HepG2 (cell line): ENCODE data around the gene CENPB. TPM values are rescaled to one million over a fixed set of nuclear protein-coding genes. Genes with fewer than 3 reads are reported as not detected.
A peak's percentile ranks its signal among the peaks of the same experiment; 100 is the strongest.

Experiments
- ARID4A ChIP-seq: sonication (generic); formaldehyde crosslinking; IDR thresholded peaks from 2 replicates; pipeline ENCODE4 v1.5.0; 2020; ENCODE audit warnings: mild to moderate bottlenecking, missing genetic modification reagents, borderline replicate concordance
- CREM ChIP-seq, 2 experiments: sonication (generic) in 1 of 2; formaldehyde crosslinking in 1 of 2; IDR thresholded peaks; 2 replicates each; pipeline versions ENCODE4 v1.4.0 to v1.6.1; 2016 to 2020; ENCODE audit warnings: antibody characterized with exemption in 1 of 2, mild to moderate bottlenecking in 1 of 2, missing genetic modification reagents in 1 of 2
- MATR3 ChIP-seq: sonication (generic); formaldehyde crosslinking; IDR thresholded peaks from 2 replicates; pipeline ENCODE4 v1.4.0; 2020; ENCODE audit warnings: missing genetic modification reagents
- MAZ ChIP-seq, 2 experiments: sonication (generic) in 1 of 2; formaldehyde crosslinking in 1 of 2; IDR thresholded peaks; 2 replicates each; pipeline versions ENCODE4 v1.5.0 to v1.6.1; 2012 to 2020; ENCODE audit warnings: low read depth in 2 of 2, mild to moderate bottlenecking in 2 of 2, borderline replicate concordance in 1 of 2, improper control_type of control experiment in 1 of 2, low read length in 1 of 2, missing genetic modification reagents in 1 of 2, moderate library complexity in 1 of 2
- MYNN ChIP-seq: sonication (generic); formaldehyde crosslinking; IDR thresholded peaks from 2 replicates; pipeline ENCODE4 v1.4.0; 2020; ENCODE audit warnings: mild to moderate bottlenecking, low read depth, missing genetic modification reagents
- NCOA1 ChIP-seq: sonication (generic); formaldehyde crosslinking; IDR thresholded peaks from 2 replicates; pipeline ENCODE4 v1.9.0; 2021; ENCODE audit warnings: missing genetic modification reagents
- NFE2L1 ChIP-seq: sonication (generic); formaldehyde crosslinking; IDR thresholded peaks from 2 replicates; pipeline ENCODE4 v1.4.0; 2020; ENCODE audit warnings: missing genetic modification reagents, mild to moderate bottlenecking, borderline replicate concordance
- PLRG1 ChIP-seq: fragments of 450-650 bp; conservative IDR thresholded peaks from 2 replicates; pipeline ENCODE4 v1.6.1; 2016
- SAP130 ChIP-seq: IDR thresholded peaks from 2 replicates; pipeline ENCODE4 v1.6.1; 2016; ENCODE audit warnings: low read depth
- SMAD1 ChIP-seq: sonication (generic); formaldehyde crosslinking; IDR thresholded peaks from 2 replicates; pipeline ENCODE4 v1.4.0; 2020; ENCODE audit warnings: missing genetic modification reagents, low read depth, mild to moderate bottlenecking, borderline replicate concordance
- SRF ChIP-seq: IDR thresholded peaks from 2 replicates; pipeline ENCODE4 v1.6.1; 2011; ENCODE audit warnings: mild to moderate bottlenecking, low read depth, low read length, moderate library complexity
- SRSF1 ChIP-seq: fragments of 200-400 bp; formaldehyde crosslinking; optimal IDR thresholded peaks from 2 replicates; pipeline ENCODE3; 2017; ENCODE audit warnings: mild to moderate bottlenecking, low read depth, low read length, moderate library complexity
- STAT5B ChIP-seq: sonication (generic); formaldehyde crosslinking; IDR thresholded peaks from 2 replicates; pipeline ENCODE4 v1.4.0; 2020; ENCODE audit warnings: missing genetic modification reagents
- ZFP41 ChIP-seq: sonication (generic); formaldehyde crosslinking; IDR thresholded peaks from 2 replicates; pipeline ENCODE4 v1.4.0; 2020; ENCODE audit warnings: mild to moderate bottlenecking, missing genetic modification reagents, borderline replicate concordance
- ZFP62 ChIP-seq: sonication (generic); formaldehyde crosslinking; IDR thresholded peaks from 2 replicates; pipeline ENCODE4 v1.4.0; 2020; ENCODE audit warnings: missing genetic modification reagents
- ZMAT3 ChIP-seq: sonication (generic); formaldehyde crosslinking; conservative IDR thresholded peaks from 2 replicates; pipeline ENCODE4 v1.7.0; 2021; ENCODE audit warnings: missing genetic modification reagents
- ZMYM2 ChIP-seq: sonication (generic); formaldehyde crosslinking; IDR thresholded peaks from 2 replicates; pipeline ENCODE4 v1.8.0; 2022; ENCODE audit warnings: mild to moderate bottlenecking, missing genetic modification reagents
- ZNF124 ChIP-seq: sonication (generic); formaldehyde crosslinking; IDR thresholded peaks from 2 replicates; pipeline ENCODE4 v1.4.0; 2020; ENCODE audit warnings: missing genetic modification reagents
- ZNF282 ChIP-seq: fragments of 450-650 bp; IDR thresholded peaks from 2 replicates; pipeline ENCODE4 v1.6.1; 2018; ENCODE audit not compliant: partially characterized antibody
- ZNF543 ChIP-seq: sonication (generic); formaldehyde crosslinking; IDR thresholded peaks from 2 replicates; pipeline ENCODE4 v1.4.0; 2020; ENCODE audit warnings: mild to moderate bottlenecking, missing genetic modification reagents
- ZNF572 ChIP-seq: sonication (generic); formaldehyde crosslinking; IDR thresholded peaks from 2 replicates; pipeline ENCODE4 v1.5.1; 2020; ENCODE audit warnings: mild to moderate bottlenecking, missing genetic modification reagents
- ZNF589 ChIP-seq: sonication (generic); formaldehyde crosslinking; conservative IDR thresholded peaks from 2 replicates; pipeline ENCODE4 v1.8.0; 2022; ENCODE audit warnings: mild to moderate bottlenecking, moderate library complexity, missing genetic modification reagents
- ZNF678 ChIP-seq: sonication (generic); formaldehyde crosslinking; IDR thresholded peaks from 2 replicates; pipeline ENCODE4 v1.4.0; 2020; ENCODE audit warnings: mild to moderate bottlenecking, missing genetic modification reagents
- ZNF790 ChIP-seq: sonication (generic); formaldehyde crosslinking; IDR thresholded peaks from 2 replicates; pipeline ENCODE4 v1.8.0; 2022; ENCODE audit warnings: missing genetic modification reagents, mild to moderate bottlenecking, borderline replicate concordance
- polyA plus RNA-seq, 8 experiments: library from polyadenylated mRNA; depleted of rRNA in 3 of 8; stranded (reverse) in 7 of 8; unstranded in 1 of 8; fragments of >200 nt; fragmentation: Illumina TruSeq in 4 of 8; extraction: Trizol in 4 of 8; gene quantifications; 2 replicates each; pipeline versions ENCODE4 v1.2.1 to v1.2.3, GENCODE V29; 2011 to 2016; ENCODE audit warnings: low read depth in 4 of 8, missing spikeins in 1 of 8, mixed read lengths in 1 of 8; ENCODE audit not compliant: insufficient read depth in 1 of 8
- total RNA-seq, 5 experiments: library from RNA; depleted of rRNA; stranded (reverse); fragments of >200 nt; fragmentation: Illumina TruSeq; extraction: Trizol; gene quantifications; 2 replicates each; pipeline ENCODE4 v1.2.3, GENCODE V29; 2016; ENCODE audit warnings: low read depth in 1 of 5

CENPB gene
- total and polyA plus RNA-seq, 2 of the 13 experiments (the other 11 are each of a cell fraction or from before 2014, with no cell fraction given), result 10.4 to 54.5 TPM

GRCh38 chr20:3795511-3796468, 9.2 kb upstream of the CENPB start, which contains the start of gene CDC25B (continued):
- TF ChIP-seq ZNF282, result no peak
- peak; percentile 67; the same call in 1 of the 2 replicates for TF ChIP-seq ZNF572 (CRISPR knock-in tag)
- TF ChIP-seq STAT5B, result no peak
- TF ChIP-seq SMAD1 (CRISPR knock-in tag), result no peak; the same call in 1 of the 2 replicates
- TF ChIP-seq ZNF678 (CRISPR knock-in tag), result peak; percentile 69; the same call in 1 of the 2 replicates
- TF ChIP-seq ZNF124 (CRISPR knock-in tag), result no peak
- TF ChIP-seq ZMYM2 (CRISPR knock-in tag), result peak; percentile 97
- no peak for TF ChIP-seq ZFP62
- peak; percentile 97 for TF ChIP-seq SAP130 (CRISPR knock-in tag)
- peak; percentile 75; the same call in 1 of the 2 replicates for TF ChIP-seq MAZ (IDR thresholded peaks at IDR 0.05; ENCODE audit: borderline replicate concordance, low read depth, low read length)
- TF ChIP-seq MAZ (CRISPR knock-in tag; IDR thresholded peaks at IDR 0.05; ENCODE audit: low read depth), result peak; percentile 48; the same call in 1 of the 2 replicates
- TF ChIP-seq MYNN (CRISPR knock-in tag), result no peak
- TF ChIP-seq ZNF543 (CRISPR knock-in tag), result peak; percentile 91
- TF ChIP-seq ZFP41 (CRISPR knock-in tag), result 0 out of 2 replicates have a peak, but pooled peaks have one; percentile 26
- peak; percentile 88 for TF ChIP-seq ARID4A (CRISPR knock-in tag)
- no peak for TF ChIP-seq SRF
- TF ChIP-seq PLRG1, result no peak
- TF ChIP-seq NCOA1, result no peak
- no peak for TF ChIP-seq ZNF589
- peak; percentile 51; the same call in 1 of the 2 replicates for TF ChIP-seq ZNF790
- no peak; the same call in 1 of the 2 replicates for TF ChIP-seq NFE2L1 (CRISPR knock-in tag)
- no peak for TF ChIP-seq MATR3 (CRISPR knock-in tag)
- TF ChIP-seq CREM (IDR thresholded peaks at IDR 0.05), result peak; percentile 41; the same call in 1 of the 2 replicates
- peak; percentile 32; the same call in 1 of the 2 replicates for TF ChIP-seq CREM (CRISPR knock-in tag; IDR thresholded peaks at IDR 0.05)
- TF ChIP-seq SRSF1, result peak; percentile 71
- TF ChIP-seq ZMAT3 (CRISPR knock-in tag), result 0 out of 2 replicates have a peak, but pooled peaks have one; percentile 24
